NCI-H187 treated with DMSO at 0.1 percent for 48 hours (cell line): ENCODE results near the gene SSBP3.

Source experiments
- DNase-seq: peaks from one replicate; lab custom pipeline; 2025; lab: John Stamatoyannopoulos, UW

Gene SSBP3

DNA sequence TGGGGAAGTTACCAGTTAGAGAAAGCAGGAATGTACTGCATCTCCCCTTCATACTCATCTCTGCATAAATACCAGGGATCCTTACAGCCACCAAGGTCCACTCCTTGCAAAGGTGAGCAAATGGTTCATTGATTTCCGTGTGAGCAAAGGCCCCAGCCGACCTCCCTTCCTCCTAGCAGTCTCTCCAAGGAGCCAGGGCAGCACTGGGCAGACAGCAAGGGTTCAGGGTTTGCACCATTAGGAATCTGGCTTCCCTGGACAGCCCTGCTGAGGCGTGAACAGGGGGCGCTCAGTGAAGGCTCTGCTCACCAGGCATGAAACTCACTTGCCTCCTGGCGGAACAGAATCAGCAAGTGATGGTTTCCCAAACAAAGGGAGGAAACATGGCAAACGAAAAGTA lies 140.5 kb downstream of the SSBP3 start:
- no peak for DNase-seq

DNA sequence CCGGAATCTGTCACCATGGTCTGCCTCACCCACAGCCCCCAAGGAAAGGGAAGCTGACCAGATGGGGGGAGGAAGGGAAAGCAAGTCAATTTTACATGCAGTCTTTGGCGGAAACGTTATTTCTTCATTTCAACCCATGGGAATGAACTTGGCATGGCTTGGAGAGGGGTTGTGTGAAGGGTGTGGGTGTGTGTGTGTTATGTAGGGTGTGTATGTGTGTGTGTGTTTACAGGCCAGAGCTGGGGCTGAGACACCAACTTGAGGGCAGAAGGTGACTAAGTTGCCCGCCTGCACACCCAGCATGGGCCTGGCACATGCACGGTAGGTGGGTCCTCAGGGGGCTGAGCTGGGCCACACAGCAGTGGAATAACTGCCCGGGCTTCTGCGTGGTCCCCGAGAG lies 141.1 kb downstream of the SSBP3 start:
- DNase-seq = no peak

DNA sequence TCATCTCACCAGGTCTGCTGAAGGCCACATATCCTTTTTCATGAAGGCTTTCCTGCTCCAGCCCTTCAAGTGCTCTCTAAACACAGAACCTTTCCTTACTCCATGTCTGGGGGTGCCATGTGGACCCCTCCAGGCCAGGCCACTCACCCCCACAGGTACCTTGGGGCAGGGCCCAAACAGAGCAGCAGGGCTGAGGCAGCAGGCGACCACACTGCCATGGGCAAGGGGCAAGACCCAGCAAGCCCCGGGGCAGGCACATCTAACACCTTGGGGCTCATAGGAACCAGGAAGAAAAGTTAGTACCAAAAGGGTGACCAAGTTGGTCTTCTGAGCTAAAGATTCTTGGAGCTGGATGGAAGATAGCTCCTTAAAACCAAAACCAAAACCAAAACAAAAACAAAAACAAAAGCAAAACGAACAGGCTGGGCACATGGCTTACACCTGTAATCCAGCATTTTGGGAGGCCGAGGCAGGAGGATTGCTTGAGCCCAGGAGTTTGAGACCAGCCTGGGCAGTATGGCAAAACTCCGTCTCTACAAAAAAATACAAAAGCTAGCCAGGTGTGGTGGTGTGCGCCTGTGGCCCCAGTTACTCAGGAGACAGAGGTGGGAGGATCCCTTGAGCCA lies 142.5 kb downstream of the SSBP3 start:
- no peak for DNase-seq

DNA sequence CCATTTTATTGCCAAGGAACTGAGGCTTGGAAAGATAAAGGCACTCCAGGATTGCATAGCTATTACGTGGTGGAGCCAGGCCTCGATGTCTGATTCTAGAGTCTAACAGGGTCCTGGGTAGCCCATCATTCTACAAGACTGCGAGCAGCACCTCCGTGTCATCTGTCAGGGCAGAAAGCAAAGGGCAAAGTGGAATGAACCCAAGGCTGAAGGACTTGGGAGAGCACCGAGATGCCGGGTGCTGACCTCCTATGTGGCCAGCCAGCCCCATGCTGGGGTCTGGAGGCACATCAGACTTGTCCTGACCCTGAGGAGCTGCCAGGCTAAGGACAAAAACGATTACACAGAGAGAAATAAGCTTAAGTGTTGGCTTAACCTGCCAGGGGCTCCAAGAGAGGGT lies 143.9 kb downstream of the SSBP3 start:
- no peak for DNase-seq

DNA sequence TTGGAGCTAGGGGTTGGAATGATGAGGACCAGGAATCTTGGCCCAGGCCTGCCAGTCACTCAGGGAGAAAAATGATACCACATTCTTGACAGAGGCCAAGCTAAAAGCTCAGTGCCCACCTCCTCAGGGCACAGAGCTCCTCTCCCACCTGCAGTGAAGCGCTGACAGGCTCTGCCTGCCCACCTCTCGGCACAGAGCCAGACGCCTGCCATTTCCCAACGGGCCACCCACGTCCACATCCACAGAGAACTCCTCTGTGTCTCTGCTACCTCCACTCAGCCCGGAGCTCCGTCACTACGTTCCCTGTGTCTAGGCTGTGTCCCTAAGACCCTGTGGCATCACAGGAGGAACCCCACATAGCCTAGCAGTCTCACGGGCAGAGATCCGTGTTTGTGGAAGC lies 145.4 kb downstream of the SSBP3 start:
- no peak for DNase-seq

DNA sequence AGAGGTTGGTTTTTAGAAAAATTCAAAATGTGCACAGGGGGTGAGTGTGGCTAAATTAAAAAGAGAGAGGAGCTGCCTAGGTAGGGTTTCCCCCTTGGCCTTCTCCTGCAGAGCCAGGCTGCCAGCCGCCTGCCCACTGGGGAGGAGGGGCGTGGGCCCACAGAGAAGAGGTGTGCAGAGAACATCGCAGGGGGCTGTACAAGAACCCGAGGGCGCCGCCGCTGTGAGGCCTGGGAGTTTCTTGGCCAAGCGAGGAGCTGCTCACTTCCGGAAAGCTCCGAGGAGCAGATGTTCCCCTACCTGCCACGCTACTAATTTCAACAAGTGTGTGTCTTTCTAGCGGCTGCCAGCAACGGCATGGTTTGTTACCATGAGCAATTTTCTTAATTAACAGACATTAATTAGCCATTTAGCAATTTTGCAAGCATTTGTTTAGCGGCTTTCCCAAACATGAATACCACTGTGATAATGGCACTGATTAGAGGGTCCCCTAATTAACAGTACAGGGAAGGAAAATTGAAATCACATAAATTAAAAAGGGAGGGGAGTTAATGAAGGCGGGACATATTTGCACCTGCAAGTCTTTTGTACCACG lies 146.6 kb downstream of the SSBP3 start:
- DNase-seq = no peak

DNA sequence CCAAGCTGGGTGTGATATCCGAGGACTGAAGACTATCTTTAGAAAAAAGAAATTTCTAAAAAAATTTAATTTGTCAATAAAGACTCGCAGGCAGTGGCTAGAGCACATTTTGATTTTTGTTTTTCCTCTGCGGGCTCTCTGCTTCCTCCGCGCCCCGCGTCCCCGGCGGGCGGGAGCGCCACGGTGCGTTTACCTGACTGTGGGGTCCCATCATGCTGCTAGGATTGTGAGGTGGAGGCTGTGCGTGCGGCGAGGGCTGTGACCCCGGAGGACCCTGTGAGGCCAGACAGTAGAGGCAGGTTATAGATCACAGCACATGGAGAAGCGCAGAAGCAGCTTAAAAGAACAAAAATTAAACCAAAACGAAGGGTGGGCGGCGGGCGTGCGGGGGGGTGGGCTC lies 148.3 kb downstream of the SSBP3 start:
- no peak for DNase-seq

DNA sequence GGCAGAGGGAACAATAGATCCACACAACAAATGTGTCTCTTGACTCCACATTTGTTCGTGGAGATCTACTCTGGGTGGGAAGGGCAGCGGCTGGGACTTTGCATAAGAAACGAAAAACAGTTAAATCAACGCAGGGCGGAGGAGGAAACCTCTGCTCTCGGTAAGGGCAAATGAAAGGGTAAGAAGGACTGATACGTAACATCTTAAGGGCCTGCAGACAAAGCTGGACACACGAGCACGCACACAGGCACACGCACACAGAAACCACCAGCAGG lies 148.9 kb downstream of the SSBP3 start:
- DNase-seq = no peak

DNA sequence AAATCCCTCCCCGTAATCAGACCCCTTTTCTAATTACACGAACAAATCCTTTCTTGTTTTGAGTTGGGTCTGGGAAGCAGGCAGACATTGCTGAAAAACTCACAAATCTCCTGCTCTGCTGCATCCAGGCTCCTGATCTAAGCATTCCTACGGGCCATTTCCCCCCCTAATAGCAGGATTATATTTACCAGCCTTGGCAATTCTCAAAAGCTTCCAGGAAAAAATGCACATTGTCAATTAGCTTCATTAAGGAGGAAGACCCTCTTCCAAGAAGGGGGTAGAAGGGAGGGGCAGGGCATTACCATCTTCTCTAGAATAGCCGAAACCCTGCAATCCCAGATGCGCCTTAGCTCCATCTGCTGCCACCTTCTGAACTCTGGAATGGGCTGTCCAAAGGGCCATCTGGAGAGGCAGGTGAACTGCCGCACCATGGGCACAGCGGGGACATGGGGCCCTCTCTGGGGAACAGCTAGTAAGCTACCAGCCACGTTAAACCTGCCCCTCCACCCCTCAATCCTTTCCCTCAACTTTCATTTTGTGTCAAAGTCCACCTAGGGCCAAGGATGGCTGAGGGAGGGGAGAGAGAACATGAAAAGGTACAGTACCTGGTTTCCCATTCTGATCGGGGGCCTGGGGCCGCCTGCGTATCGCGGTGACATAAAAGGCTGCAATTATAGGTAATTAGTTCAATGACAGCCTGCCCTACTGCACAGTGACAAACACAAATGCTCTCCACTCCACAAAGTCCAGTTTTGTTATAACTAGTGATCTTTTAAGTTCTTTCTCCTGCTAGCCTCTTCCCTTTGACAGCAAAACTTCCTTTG lies 149.5 kb downstream of the SSBP3 start:
- no peak for DNase-seq

DNA sequence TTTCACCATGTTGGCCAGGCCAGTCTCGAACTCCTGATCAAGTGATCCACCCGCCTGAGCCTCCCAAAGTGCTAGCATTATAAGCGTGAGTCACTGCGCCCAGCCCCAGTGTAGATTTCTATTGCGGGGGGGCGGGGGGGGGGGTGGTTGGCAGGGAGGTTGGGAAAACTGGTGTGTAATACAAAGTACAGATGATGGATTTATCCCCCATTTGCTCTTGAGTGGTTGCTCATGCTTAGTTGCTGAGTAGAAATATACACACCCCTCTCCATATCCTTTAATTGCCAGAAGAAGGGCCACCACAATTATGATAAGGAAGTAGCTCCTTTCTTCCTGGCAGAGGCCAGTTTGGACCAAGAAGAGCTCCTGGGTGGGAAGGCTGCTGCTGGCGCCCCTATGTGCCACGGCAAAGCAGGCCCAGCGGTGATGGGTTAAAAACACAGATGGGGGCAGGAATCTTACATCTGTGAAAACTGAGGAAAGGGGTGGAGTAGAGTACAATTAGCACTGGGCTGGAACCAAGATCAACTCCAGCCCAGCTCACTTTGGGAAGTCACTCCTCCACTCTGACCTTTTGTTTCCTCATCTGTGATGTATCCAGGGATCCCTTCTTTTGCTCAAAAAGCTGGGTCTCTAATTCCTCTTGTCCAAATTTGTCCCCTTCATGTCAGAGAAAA lies 151.0 kb downstream of the SSBP3 start:
- no peak for DNase-seq

DNA sequence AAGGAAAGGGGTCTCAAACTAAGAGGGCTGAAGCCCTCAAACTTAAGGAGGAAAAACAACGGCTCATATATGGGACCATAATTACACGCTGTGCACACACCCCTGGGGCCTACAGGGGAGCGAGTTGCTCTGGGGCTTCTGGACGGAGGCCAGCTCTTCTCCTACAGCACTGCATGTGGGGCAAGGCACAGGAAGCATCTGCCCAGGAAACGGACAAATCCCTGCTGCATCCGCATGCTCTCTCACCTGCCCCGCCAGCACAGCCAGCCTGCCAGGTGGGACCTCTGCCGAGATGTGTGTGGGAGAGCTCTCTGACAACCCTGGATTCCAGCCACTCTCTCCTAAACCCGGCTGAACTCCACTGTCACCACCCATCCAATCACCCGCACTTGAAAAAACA lies 152.1 kb downstream of the SSBP3 start:
- DNase-seq = no peak

DNA sequence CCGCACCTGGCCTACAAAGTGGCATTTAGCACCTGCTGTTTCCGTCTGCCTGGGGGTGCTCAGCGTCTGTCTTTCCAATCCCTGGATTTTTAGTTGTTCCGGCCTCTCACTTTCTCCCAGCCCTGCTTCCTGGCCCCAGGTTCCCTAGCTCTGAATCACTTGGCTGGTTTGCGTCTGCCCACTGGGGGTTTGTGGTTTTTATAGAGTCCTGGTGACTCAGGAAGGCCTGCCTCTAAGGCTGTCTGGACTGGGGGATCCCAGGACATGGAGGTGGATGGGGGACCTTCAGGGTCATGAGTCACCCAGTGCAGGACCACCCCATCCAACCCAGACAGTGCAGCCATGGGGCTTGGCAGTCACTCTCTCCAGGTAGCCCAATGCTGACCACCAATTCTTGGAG lies 152.7 kb downstream of the SSBP3 start:
- DNase-seq = no peak

DNA sequence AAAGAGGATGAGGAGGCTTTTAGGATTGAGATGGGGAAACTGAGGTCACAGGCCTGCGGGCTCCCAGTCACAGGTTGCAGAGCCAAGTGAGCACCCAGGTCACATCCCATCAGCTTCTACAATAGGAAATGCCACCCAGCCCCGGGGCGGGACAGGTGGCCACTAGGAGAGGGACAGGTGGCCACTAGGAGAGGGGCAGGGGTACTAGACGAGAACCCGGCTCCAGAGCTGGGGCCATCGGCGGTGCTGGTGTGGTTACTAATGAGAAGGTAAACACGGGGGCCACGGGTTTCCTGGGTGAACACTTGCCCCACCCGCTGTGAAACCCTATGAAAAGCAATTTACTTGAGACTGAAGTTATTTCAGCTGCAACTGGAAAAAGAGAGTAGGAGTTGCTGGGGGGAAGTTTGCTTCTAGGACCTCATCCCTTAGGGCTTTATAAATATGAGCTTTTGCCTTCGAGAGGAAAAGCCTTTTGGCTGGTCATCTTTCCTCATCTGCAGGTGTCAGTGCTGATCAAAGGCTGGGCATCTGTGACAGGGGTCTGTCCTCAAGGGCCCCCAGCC lies 153.7 kb downstream of the SSBP3 start:
- DNase-seq = no peak

DNA sequence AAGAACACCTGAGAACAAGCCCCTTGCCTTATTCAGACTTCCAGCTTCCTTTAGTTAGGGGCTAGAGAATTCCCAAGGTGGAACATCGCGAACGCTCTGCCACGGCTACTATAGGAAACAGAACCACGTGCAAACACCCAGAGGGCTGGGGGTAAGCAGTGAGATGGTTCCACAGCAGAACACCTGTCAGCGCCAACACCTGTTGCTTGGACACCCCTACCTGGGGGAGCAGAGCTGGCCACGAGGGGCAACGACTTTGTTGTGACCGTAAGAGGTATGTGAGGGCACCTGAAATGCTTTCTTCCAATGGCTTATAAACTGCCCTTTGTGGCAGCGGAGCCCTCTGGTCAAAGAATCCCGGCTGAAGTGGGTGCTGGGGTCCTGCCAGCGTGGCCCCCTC lies 155.5 kb downstream of the SSBP3 start:
- no peak for DNase-seq

DNA sequence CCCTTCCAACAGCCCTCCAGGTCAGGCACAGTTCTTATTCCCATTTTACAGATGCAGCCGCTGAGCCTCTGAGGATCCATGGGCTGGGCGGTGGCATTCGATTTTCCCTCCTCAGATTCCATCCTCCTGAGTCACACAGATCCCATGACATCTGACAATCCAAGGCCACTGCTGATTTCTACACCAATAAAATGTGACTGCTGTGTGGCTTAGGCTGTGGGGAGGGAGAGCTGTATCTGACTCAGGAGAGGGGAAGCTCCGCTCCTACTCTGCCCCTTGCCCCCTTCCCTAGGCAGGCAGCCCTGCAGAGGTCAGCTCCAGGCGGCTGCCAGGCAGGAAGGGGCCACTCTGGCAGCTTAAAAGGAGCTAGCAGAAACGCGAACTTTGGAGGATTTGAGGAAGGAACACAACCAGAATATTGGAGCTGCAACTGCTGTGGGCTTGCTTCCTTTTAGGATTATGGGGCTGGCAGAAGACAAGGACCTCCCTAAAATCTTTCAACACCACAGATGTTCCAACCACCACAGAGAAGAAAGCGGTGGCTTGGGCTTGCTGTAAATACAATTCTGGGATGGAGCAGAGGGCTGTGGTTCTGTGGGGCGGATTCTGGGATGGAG lies 156.3 kb downstream of the SSBP3 start:
- no peak for DNase-seq

DNA sequence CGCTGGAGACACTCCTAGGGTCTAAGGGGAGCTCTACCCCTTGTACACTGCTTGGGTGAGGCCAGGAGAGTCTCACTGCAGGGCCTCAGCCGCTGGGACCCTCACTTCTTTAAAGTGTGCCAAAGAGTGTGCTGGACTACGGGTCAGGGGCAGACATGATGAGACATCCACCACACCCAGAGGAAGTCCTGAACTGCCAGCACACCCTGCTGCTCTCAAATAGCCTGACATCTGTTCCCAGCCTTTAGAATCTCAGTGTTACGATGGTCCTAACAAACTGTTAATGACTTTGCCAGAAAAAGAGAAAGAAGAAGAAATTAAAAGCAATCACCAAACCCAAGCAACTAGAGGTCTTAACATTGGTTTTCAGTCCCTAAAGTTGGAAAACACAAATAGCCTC lies 157.2 kb downstream of the SSBP3 start:
- DNase-seq = no peak

DNA sequence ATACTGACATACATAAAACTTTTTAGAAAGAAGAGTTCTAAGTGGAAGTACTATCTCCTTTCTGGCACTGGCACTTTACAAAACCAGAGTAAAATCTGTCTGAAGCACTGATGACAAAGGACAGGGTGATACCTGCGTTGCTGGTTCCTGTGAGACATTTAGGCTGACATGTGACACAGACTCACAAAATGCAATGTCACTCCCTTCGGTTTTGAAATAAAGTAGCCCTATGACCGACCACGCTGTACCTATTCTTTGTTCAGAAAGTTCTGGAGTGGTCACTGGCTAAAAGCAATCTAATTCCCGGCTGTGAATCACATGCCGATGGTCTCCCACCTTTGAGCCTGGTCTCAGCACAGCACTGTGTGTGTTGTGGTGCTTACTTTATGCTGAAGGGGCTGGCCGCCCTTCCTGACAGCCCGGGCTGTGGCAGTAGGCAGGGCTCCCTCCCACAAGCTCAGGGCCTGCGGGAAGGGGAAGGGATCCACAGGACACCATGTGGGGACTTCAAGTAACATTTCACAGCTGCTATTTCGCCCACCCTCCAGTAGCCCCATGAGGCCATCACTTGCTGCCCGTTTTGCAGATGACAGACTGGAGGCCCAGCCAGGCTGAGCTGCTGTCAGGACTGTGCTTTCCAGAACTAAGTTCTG lies 158.2 kb downstream of the SSBP3 start:
- no peak for DNase-seq

DNA sequence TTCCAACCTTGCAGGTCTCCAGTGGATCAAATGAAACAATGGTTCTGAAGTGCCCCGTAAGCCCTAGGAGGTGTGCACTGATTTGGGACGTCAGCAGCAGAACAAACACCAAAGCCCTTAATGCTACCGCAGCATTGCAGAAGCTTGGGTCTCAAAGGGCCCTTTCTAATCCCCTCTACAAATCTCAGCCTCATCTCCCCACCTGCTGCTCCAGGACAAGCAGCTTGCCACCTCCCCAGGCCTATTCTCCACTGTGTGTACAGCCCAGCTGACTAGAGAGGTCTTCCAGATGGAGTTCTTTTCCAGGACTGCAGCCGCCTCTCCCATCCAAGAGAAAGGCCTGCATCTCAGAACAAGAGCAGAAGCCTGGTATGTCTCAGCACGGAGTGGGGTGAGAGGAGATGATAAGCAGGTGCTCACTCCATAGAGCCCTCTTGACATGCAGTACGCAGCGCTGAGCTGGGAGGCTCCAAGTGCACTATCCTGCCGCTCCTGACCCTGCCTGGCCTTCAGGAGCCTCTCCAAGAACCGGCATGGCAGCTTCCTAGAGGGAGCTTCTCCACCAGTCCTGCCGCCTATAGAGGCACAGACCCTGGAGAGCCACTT lies 160.0 kb downstream of the SSBP3 start:
- DNase-seq = no peak

DNA sequence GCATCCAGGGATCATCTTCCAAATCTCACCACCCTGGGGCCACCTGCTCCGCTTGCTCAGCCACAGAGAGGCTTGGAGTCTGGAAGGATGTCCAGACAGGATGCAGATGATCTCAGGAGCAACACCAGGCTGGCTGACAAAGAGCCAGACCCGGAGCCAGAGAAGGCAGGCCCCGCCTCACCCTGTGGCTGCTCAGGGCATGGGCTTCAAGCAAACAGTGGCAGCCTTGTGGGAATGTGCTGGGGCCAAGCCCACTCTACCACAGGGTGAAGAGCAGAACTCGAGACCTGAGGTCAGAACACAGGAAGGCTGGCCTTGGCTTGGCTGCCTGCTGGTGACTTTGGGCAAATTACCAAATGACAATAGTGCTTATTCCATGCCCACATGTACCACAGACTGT lies 160.7 kb downstream of the SSBP3 start:
- no peak for DNase-seq

DNA sequence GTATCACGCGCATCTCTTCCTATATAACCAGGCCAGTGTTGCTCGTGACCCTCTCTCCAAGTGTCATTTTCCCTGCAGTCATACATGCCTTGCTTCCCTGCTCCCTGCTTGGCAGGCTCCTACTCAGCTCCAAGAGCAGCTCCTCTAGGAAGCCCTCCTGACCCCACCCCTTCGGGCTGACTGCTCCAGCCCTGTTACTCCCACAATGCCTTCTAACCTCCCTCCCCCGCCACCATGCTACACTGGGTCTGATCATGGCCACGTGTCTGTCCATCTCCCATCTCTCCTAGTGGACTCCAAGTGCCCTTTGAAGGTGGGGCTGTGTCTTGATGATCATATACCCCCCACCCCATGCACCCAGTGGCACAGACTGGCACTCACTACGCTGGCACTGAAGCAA lies 161.5 kb downstream of the SSBP3 start:
- DNase-seq = no peak

DNA sequence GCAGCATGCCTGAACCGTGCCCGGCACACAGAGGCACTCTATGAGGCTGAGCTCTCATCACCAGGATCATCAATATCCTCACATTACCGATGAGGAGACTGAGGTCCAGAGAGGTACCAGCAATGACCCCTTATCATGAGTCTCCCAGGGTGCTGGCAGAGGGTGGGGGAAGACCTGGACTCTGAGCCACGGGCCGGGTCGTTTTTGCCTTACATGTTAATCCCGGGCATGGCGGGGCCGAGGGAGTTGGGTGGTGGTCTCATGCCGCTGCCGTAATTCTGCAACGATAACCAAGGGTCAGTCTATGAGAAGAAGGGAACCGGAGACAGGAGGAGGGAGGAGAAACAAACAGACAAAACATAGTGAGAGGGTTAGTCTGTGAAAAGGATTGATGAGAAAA lies 163.2 kb downstream of the SSBP3 start:
- DNase-seq = no peak

DNA sequence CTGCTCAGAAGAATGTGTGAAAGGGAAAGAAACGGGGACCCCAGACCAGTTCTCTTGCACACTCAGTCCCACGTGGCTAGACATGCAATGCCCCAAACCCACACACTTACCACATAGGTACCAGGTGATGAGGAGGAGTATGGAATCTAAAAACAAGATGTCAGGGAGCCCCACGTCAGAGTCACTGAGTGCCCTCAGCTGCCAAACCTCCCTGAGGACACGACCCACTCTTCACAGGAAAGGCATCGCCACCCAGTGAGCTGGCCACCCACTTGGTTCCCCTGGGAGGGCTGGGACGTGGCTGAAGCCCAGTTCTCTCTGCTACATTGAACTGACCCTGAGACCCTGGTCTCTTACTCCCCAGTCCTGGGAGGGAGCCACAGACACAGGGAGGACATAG lies 164.8 kb downstream of the SSBP3 start:
- DNase-seq = no peak
